ENCODE data around the gene LAMC2. TPM values are rescaled to one million over a fixed set of nuclear protein-coding genes. Genes with fewer than 3 reads are reported as not detected.

LAMC2 gene
- total and polyA plus RNA-seq, 9 of the 15 experiments (the other 6 are each of a cell fraction or from before 2014, with no cell fraction given) = 0.02 to 0.03 TPM; not detected in 7

- 9% methylated on average over 9 of the region's 9 CpGs for WGBS (ENCODE audit: insufficient coverage, low coverage, missing lambda C conversion rate)
- DNase-seq (ENCODE audit: extremely low read depth in 1 of 4, low spot score in 3 of 4) = no peak
- TF ChIP-seq IFI16 (CRISPR knock-in tag; IDR thresholded peaks at IDR 0.05) (no peak), SMARCA4 (IDR thresholded peaks at IDR 0.05) (no peak), HDGF (IDR thresholded peaks at IDR 0.05) (no peak), ZNF133 (CRISPR knock-in tag; IDR thresholded peaks at IDR 0.05) (no peak), USF2 (CRISPR knock-in tag; IDR thresholded peaks at IDR 0.05) (no peak), MITF (IDR thresholded peaks at IDR 0.05) (no peak), KDM5B (IDR thresholded peaks at IDR 0.05; ENCODE audit: insufficient replicate concordance, low read depth, low read length) (no peak), SRSF3 (IDR thresholded peaks at IDR 0.05; ENCODE audit: insufficient read depth, low read length) (no peak), ZNF511 (CRISPR knock-in tag; IDR thresholded peaks at IDR 0.05) (no peak), NCOA1 (IDR thresholded peaks at IDR 0.05; ENCODE audit: low read depth) (no peak), BCOR (IDR thresholded peaks at IDR 0.05) (no peak), ATF4 (CRISPR knock-in tag; IDR thresholded peaks at IDR 0.05) (no peak), CC2D1A (IDR thresholded peaks at IDR 0.05) (no peak)
- FAIRE-seq = no peak
- ATAC-seq = no peak
- intact Hi-C loops (cut with micrococcal nuclease) (no loop called here), in situ Hi-C loops (cut with MboI) (no loop called here)
- H2AFZ ChIP-seq (ENCODE audit: low read depth, low read length) = no peak overlapping the region
- no peaks in the 10 kb centered on the region for H3K9me1 ChIP-seq (ENCODE audit: control insufficient read depth, insufficient read depth, low read length)
- peaks cover 10 to 46% of the 10 kb centered on the region in 2 experiments; a peak in 3 of 5 replicates for H3K27me3 ChIP-seq (ENCODE audit: control insufficient read depth in 2 of 2, insufficient read depth in 2 of 2, low read length in 2 of 2)
- H4K20me1 ChIP-seq (replicated peaks; ENCODE audit: control insufficient read depth, insufficient read depth, low read length) = 0 out of 2 replicates have a peak, but pooled peaks cover under 1% of the 10 kb centered on the region
- no TSS peak for BruUV-seq (replicated peaks)
- H3K4me3 ChIP-seq = no peak overlapping the region
- H3K9ac ChIP-seq (ENCODE audit: insufficient read depth in 1 of 2, low read depth in 2 of 2, low read length in 2 of 2) = no peak overlapping the region
- no peaks in the 10 kb centered on the region for H3K4me1 ChIP-seq (replicated peaks in 1 of 2; ENCODE audit: control insufficient read depth in 2 of 2, insufficient read depth in 2 of 2, low read length in 2 of 2)
- H3K4me2 ChIP-seq (ENCODE audit: insufficient read depth, low read length) = no peak overlapping the region
- no peak overlapping the region for H3K27ac ChIP-seq (ENCODE audit: extremely low read depth, low read depth, low read length)
- CTCF ChIA-PET (ENCODE audit: low intra/inter-chr PET ratio) = no interaction called here
- H3K9me3 ChIP-seq (replicated peaks; ENCODE audit: control insufficient read depth, insufficient read depth, low read depth, low read length) = no peaks in the 10 kb centered on the region
- no peaks in the 10 kb centered on the region for H3K79me2 ChIP-seq (ENCODE audit: control insufficient read depth, insufficient read depth, low read length)
- POLR2A ChIA-PET = interaction anchor here (0.7 kb wide), 1 partner anchor 20 kb away, joined by 3 read pairs; no protein-coding TSS in a partner anchor
- no peaks in the 10 kb centered on the region for H3K36me3 ChIP-seq (ENCODE audit: control insufficient read depth, insufficient read depth, low read length)
Observed at GRCh38 chr1:183276386-183277080, 90.5 kb downstream of the LAMC2 start.
